SU-DHL-6 (cell line): ENCODE data around the gene TMEM131.

ENCODE experiments used
- H2AFZ ChIP-seq: fragments of 200-600 bp; sonication (generic); 2 replicates; pipeline ENCODE4 v1.6.1; 2014; ENCODE audit warnings: low read depth, mild to moderate bottlenecking, moderate library complexity, mixed read lengths, antibody characterized with exemption, low read length; ENCODE audit not compliant: severe bottlenecking
- H3F3A ChIP-seq: fragments of 200-600 bp; shearing (Covaris generic); 2 replicates; pipeline ENCODE4 v1.6.0; 2016; ENCODE audit warnings: antibody characterized with exemption, mild to moderate bottlenecking; ENCODE audit not compliant: insufficient read depth
- H3K27ac ChIP-seq: fragments of 200-600 bp; sonication (generic); 2 replicates; pipeline ENCODE4 v1.5.1; 2016; ENCODE audit warnings: low read depth, mild to moderate bottlenecking, low read length, moderate library complexity, mixed read lengths
- H3K27me3 ChIP-seq: fragments of 200-600 bp; sonication (generic), shearing (Covaris generic); 2 replicates; pipeline ENCODE4 v1.6.0; 2014; ENCODE audit warnings: mild to moderate bottlenecking, low read length
- H3K36me3 ChIP-seq: fragments of 200-600 bp; sonication (generic); 2 replicates; pipeline ENCODE4 v1.6.1; 2014; ENCODE audit warnings: mild to moderate bottlenecking, low read length, mixed read lengths
- H3K4me2 ChIP-seq: fragments of 300-600, 200-600 bp; shearing (Covaris generic), sonication (generic); 2 replicates; pipeline ENCODE4 v1.6.0; 2014; ENCODE audit warnings: low read length, low read depth, mild to moderate bottlenecking; ENCODE audit not compliant: poor library complexity, severe bottlenecking
- H3K4me3 ChIP-seq: fragments of 200-600 bp; sonication (generic); 2 replicates; pipeline ENCODE4 v1.5.1; 2014; ENCODE audit warnings: antibody characterized with exemption, low read length, mild to moderate bottlenecking, mixed read lengths; ENCODE audit not compliant: insufficient read depth, poor library complexity, severe bottlenecking
- H3K79me2 ChIP-seq: fragments of 200-600 bp; sonication (generic); 2 replicates; pipeline ENCODE4 v1.6.1; 2014; ENCODE audit warnings: mild to moderate bottlenecking, low read length, moderate library complexity; ENCODE audit not compliant: insufficient read depth
- H3K9ac ChIP-seq: fragments of 200-600 bp; sonication (generic); 2 replicates; pipeline ENCODE4 v1.7.0; 2014; ENCODE audit warnings: mild to moderate bottlenecking, low read length
- H3K9me2 ChIP-seq: fragments of 200-600 bp; sonication (generic); replicated peaks from 2 replicates; pipeline ENCODE4 v1.6.1; 2014; ENCODE audit warnings: low read length; ENCODE audit not compliant: insufficient read depth
- H3K9me3 ChIP-seq: fragments of 200-600 bp; sonication (generic); 2 replicates; pipeline ENCODE4 v1.6.1; 2014; ENCODE audit warnings: low read length, mixed read lengths; ENCODE audit not compliant: insufficient read depth
- H4K20me1 ChIP-seq: fragments of 200-600 bp; sonication (generic); 2 replicates; pipeline ENCODE4 v1.6.1; 2014; ENCODE audit warnings: low read depth, mild to moderate bottlenecking, antibody characterized with exemption, low read length, moderate library complexity, mixed read lengths
- EZH2phosphoT487 ChIP-seq: fragments of 200-600 bp; sonication (generic), shearing (Covaris generic); conservative IDR thresholded peaks from 2 replicates; pipeline ENCODE4 v1.6.1; 2018; ENCODE audit warnings: mild to moderate bottlenecking, antibody characterized with exemption, low read length, moderate library complexity, mixed read lengths
- TF ChIP-seq, protein P1 (sequence below): fragments of 200-600 bp; sonication (generic); IDR thresholded peaks from one replicate; pipeline ENCODE4 v1.5.1; 2017; ENCODE audit warnings: antibody characterized with exemption, mild to moderate bottlenecking, low read length, moderate library complexity; ENCODE audit not compliant: insufficient read depth, poor library complexity, severe bottlenecking

The TMEM131 gene

DNA sequence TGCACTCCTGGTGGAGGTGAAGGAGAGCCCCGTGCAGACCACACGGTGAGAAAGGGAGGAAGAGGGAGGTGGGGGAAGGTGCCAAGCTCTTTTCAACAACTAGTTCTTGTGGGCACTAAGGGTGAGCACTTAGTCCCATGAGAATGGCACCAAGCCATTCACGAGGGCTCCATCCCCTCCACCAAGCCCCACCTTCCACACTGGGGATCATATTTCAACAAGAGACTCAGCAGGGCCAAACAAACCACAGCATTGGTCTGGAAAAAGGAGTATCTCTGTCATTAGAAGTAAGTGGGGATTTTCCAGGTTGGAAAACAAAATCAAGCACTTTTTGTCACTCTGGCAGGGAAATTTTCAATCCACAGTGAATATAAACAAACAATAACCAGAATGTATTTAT, 244.0 kb downstream of the TMEM131 start:
- Histone ChIP-seq H3K9me3 (no peaks in the 10 kb centered on the region), H4K20me1 (no peaks in the 10 kb centered on the region), H3K27ac (no peak overlapping the region), H3K9me2 (no peaks in the 10 kb centered on the region), H2AFZ (no peak overlapping the region), H3K27me3 (no peaks in the 10 kb centered on the region), H3K4me3 (no peak overlapping the region), H3K36me3 (peaks cover 4% of the 10 kb centered on the region; the same call in 1 of the 2 replicates), H3K9ac (no peak overlapping the region), H3K79me2 (no peaks in the 10 kb centered on the region), H3F3A (no peaks in the 10 kb centered on the region), H3K4me2 (no peak overlapping the region)
- no peak for TF ChIP-seq EZH2phosphoT487
- TF ChIP-seq, protein P1, sequence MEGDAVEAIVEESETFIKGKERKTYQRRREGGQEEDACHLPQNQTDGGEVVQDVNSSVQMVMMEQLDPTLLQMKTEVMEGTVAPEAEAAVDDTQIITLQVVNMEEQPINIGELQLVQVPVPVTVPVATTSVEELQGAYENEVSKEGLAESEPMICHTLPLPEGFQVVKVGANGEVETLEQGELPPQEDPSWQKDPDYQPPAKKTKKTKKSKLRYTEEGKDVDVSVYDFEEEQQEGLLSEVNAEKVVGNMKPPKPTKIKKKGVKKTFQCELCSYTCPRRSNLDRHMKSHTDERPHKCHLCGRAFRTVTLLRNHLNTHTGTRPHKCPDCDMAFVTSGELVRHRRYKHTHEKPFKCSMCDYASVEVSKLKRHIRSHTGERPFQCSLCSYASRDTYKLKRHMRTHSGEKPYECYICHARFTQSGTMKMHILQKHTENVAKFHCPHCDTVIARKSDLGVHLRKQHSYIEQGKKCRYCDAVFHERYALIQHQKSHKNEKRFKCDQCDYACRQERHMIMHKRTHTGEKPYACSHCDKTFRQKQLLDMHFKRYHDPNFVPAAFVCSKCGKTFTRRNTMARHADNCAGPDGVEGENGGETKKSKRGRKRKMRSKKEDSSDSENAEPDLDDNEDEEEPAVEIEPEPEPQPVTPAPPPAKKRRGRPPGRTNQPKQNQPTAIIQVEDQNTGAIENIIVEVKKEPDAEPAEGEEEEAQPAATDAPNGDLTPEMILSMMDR, result no peak

DNA sequence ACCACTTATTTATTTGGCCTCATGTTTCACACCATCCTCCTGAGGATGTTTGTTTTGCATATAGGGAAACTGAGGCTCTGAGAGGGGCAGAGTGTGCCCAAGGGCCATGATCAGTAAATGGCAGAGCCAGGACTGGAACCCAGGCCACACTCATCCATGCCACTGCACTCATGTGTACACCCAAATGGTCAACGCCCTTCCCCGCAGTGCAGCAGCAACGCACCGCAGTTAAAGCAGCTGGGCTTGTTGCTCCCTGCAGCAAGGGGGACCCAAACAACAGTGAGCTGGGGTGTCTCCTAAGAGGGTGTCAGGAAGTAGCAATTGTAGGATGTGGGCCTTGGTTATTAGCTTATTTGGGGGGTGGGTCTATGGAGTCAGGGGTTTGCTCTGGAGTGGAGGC, 245.7 kb downstream of the TMEM131 start:
- no peaks in the 10 kb centered on the region for H4K20me1 ChIP-seq
- H3K27me3 ChIP-seq, result no peaks in the 10 kb centered on the region
- H3K9me3 ChIP-seq, result no peaks in the 10 kb centered on the region
- peaks cover 4% of the 10 kb centered on the region; the same call in 1 of the 2 replicates for H3K36me3 ChIP-seq
- H3K4me3 ChIP-seq, result no peak overlapping the region
- no peak overlapping the region for H3K9ac ChIP-seq
- TF ChIP-seq EZH2phosphoT487, result no peak
- TF ChIP-seq, protein P1, result no peak
- no peak overlapping the region for H2AFZ ChIP-seq
- no peak overlapping the region for H3K27ac ChIP-seq
- no peaks in the 10 kb centered on the region for H3K79me2 ChIP-seq
- H3K9me2 ChIP-seq, result no peaks in the 10 kb centered on the region
- no peak overlapping the region for H3K4me2 ChIP-seq
- H3F3A ChIP-seq, result no peaks in the 10 kb centered on the region

DNA sequence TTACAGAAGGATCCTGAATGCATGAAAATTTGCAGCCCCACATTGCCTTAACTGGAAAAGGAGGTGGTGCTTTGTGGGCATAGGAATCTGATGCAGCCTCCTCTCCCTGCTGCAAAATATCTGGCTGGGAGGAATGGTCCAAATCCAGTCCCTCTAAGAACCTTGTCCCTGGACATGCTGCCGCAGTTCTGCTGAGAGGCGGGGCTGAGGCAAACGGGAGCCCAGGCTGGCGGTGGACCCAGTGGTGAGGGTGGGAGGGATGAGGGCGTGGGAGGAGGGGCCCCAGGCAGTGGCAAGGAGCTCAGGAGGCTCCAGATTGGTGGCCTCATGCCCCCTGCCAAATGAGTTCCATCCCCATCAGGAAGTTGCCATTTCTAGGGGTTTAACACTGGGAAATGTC, 246.2 kb downstream of the TMEM131 start:
- Histone ChIP-seq H3K9ac (no peak overlapping the region), H3K27me3 (no peaks in the 10 kb centered on the region), H3K79me2 (no peaks in the 10 kb centered on the region), H3K4me2 (no peak overlapping the region), H2AFZ (no peak overlapping the region), H3K36me3 (peaks cover 4% of the 10 kb centered on the region; the same call in 1 of the 2 replicates), H3K27ac (no peak overlapping the region), H3K9me2 (no peaks in the 10 kb centered on the region), H4K20me1 (no peaks in the 10 kb centered on the region), H3F3A (no peaks in the 10 kb centered on the region), H3K9me3 (no peaks in the 10 kb centered on the region), H3K4me3 (no peak overlapping the region)
- no peak for TF ChIP-seq EZH2phosphoT487
- TF ChIP-seq, protein P1, result no peak
